DOHH2 (cell line): ENCODE data around the gene SDS.

Experiments used
- H3F3A ChIP-seq: fragments of 200-600 bp; sonication (generic), shearing (Covaris generic); 2 replicates; pipeline ENCODE4 v1.6.0; 2016; ENCODE audit warnings: antibody characterized with exemption, mild to moderate bottlenecking; ENCODE audit not compliant: control insufficient read depth, insufficient read depth
- H3K27ac ChIP-seq: fragments of 200-600 bp; sonication (generic); 2 replicates; pipeline ENCODE4 v1.5.1; 2014; ENCODE audit warnings: low read depth, mild to moderate bottlenecking, low read length, moderate library complexity
- H3K27me3 ChIP-seq: fragments of 200-600 bp; sonication (generic); 2 replicates; pipeline ENCODE4 v1.6.1; 2014; ENCODE audit warnings: mild to moderate bottlenecking, low read length, mixed read lengths; ENCODE audit not compliant: control insufficient read depth
- H3K36me3 ChIP-seq: fragments of 200-600 bp; sonication (generic); 2 replicates; pipeline ENCODE4 v1.6.1; 2014; ENCODE audit warnings: mild to moderate bottlenecking, low read length, moderate library complexity, mixed read lengths; ENCODE audit not compliant: control insufficient read depth
- H3K4me1 ChIP-seq: fragments of 200-600 bp; sonication (generic); 2 replicates; pipeline ENCODE4 v1.6.1; 2014; ENCODE audit warnings: mild to moderate bottlenecking, low read length, mixed read lengths; ENCODE audit not compliant: control insufficient read depth
- H3K4me2 ChIP-seq: fragments of 200-600 bp; sonication (generic); 2 replicates; pipeline ENCODE4 v1.6.0; 2014; ENCODE audit warnings: mild to moderate bottlenecking, low read length, moderate library complexity
- H3K4me3 ChIP-seq: fragments of 200-600 bp; sonication (generic); 2 replicates; pipeline ENCODE4 v1.5.1; 2014; ENCODE audit warnings: mild to moderate bottlenecking, low read length, mixed read lengths
- H3K79me2 ChIP-seq: fragments of 200-600 bp; sonication (generic); 2 replicates; pipeline ENCODE4 v1.6.1; 2014; ENCODE audit warnings: mild to moderate bottlenecking, low read length, mixed read lengths; ENCODE audit not compliant: control insufficient read depth
- H3K9me2 ChIP-seq: fragments of 200-600 bp; sonication (generic); replicated peaks from 2 replicates; pipeline ENCODE4 v1.6.1; 2014; ENCODE audit warnings: mild to moderate bottlenecking, low read length, mixed read lengths; ENCODE audit not compliant: control insufficient read depth
- H3K9me3 ChIP-seq: fragments of 200-600 bp; sonication (generic); 2 replicates; pipeline ENCODE4 v1.6.1; 2014; ENCODE audit warnings: antibody characterized with exemption, low read length, mixed read lengths; ENCODE audit not compliant: control insufficient read depth, insufficient read depth
- H4K20me1 ChIP-seq: fragments of 200-600 bp; sonication (generic); 2 replicates; pipeline ENCODE4 v1.6.0; 2014; ENCODE audit warnings: low read depth, mild to moderate bottlenecking, antibody characterized with exemption, low read length, moderate library complexity; ENCODE audit not compliant: control insufficient read depth, insufficient read depth
- EZH2phosphoT487 ChIP-seq: fragments of 200-600 bp; sonication (generic); IDR thresholded peaks from 2 replicates; pipeline ENCODE4 v1.6.1; 2017; ENCODE audit warnings: borderline replicate concordance, mild to moderate bottlenecking, antibody characterized with exemption, low read length, moderate library complexity, mixed read lengths
- TF ChIP-seq, protein P1 (sequence below): fragments of 200-600 bp; sonication (generic); IDR thresholded peaks from one replicate; pipeline ENCODE4 v1.5.1; 2014; ENCODE audit warnings: antibody characterized with exemption, mild to moderate bottlenecking, low read depth, low read length; ENCODE audit not compliant: poor library complexity, severe bottlenecking

SDS gene

DNA sequence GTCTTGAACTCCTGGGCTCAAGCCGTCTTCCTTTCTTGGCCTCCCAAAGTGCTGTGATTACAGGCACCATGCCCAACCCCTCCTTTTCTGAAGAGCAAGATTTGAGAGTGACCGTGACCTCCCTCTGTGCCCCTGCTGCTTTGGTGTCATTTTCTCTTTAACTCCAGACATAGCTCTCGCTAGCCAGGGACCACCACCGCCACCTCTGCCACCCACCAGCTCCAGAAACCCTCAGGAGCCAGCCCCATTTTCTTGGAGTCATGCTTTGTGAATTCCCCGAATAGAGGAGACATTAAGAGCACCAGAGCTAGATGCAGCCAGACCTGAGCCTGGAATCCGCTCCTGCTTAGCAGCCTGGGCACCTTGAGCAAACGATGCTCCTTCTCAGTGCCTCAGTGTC is 36.6 kb upstream of the SDS start:
- TF ChIP-seq, protein P1, sequence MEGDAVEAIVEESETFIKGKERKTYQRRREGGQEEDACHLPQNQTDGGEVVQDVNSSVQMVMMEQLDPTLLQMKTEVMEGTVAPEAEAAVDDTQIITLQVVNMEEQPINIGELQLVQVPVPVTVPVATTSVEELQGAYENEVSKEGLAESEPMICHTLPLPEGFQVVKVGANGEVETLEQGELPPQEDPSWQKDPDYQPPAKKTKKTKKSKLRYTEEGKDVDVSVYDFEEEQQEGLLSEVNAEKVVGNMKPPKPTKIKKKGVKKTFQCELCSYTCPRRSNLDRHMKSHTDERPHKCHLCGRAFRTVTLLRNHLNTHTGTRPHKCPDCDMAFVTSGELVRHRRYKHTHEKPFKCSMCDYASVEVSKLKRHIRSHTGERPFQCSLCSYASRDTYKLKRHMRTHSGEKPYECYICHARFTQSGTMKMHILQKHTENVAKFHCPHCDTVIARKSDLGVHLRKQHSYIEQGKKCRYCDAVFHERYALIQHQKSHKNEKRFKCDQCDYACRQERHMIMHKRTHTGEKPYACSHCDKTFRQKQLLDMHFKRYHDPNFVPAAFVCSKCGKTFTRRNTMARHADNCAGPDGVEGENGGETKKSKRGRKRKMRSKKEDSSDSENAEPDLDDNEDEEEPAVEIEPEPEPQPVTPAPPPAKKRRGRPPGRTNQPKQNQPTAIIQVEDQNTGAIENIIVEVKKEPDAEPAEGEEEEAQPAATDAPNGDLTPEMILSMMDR = no peak
- no peak for TF ChIP-seq EZH2phosphoT487
- Histone ChIP-seq H3K4me2 (no peak overlapping the region), H3K9me3 (no peaks in the 10 kb centered on the region), H3K36me3 (no peaks in the 10 kb centered on the region), H3K27me3 (peaks cover 17% of the 10 kb centered on the region), H4K20me1 (no peaks in the 10 kb centered on the region), H3K4me1 (no peaks in the 10 kb centered on the region), H3K79me2 (no peaks in the 10 kb centered on the region), H3K27ac (no peak overlapping the region), H3K4me3 (no peak overlapping the region), H3F3A (no peaks in the 10 kb centered on the region), H3K9me2 (no peaks in the 10 kb centered on the region)

DNA sequence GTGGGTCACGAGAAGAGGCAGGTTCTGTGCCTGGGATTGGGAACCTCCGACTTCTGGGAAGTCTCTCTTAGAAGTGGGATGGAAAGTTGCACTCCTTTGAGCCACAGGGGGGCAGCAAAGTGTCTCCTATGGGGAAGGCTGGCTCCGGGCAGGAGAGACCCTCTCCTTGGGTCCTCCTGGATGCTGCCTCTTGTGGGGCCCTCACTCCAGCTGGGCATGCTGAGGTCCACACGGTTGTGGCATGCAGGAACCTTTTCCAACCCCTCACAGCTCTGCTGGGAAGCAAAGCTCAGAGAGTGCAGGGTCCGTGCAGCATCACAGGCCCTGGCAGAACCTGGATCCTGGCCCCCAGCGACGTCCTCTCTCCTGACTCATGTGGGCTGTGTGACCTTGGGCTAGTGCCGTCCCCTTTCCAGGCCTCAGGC is 35.9 kb upstream of the SDS start:
- no peaks in the 10 kb centered on the region for H3K4me1 ChIP-seq
- H3K36me3 ChIP-seq = no peaks in the 10 kb centered on the region
- H3K9me2 ChIP-seq = no peaks in the 10 kb centered on the region
- TF ChIP-seq EZH2phosphoT487 = no peak
- TF ChIP-seq, protein P1 = peak; percentile 89
- H3K9me3 ChIP-seq = no peaks in the 10 kb centered on the region
- H4K20me1 ChIP-seq = no peaks in the 10 kb centered on the region
- H3K79me2 ChIP-seq = no peaks in the 10 kb centered on the region
- H3K27me3 ChIP-seq = peaks cover 17% of the 10 kb centered on the region
- H3F3A ChIP-seq = no peaks in the 10 kb centered on the region
- no peak overlapping the region for H3K4me2 ChIP-seq
- H3K27ac ChIP-seq = no peak overlapping the region
- H3K4me3 ChIP-seq = no peak overlapping the region

DNA sequence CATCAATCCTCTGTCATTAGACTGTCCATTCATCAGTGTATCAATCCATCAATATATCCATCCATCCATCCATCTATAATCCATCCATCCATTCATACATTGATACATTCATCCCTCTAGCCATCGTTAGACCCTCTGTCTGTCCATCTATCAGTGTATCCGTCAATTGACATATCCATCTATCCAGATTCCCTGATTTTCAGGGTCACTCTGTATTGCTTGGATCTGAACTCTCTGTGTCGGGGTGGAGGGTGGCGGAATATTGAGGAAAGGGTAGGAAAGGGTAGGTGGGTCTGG is 35.6 kb upstream of the SDS start:
- no peaks in the 10 kb centered on the region for H3K79me2 ChIP-seq
- peaks cover 17% of the 10 kb centered on the region for H3K27me3 ChIP-seq
- no peaks in the 10 kb centered on the region for H4K20me1 ChIP-seq
- no peaks in the 10 kb centered on the region for H3K9me2 ChIP-seq
- no peak overlapping the region for H3K4me3 ChIP-seq
- H3K27ac ChIP-seq = no peak overlapping the region
- H3K4me1 ChIP-seq = no peaks in the 10 kb centered on the region
- TF ChIP-seq EZH2phosphoT487 = no peak
- TF ChIP-seq, protein P1 = no peak
- no peaks in the 10 kb centered on the region for H3K9me3 ChIP-seq
- no peaks in the 10 kb centered on the region for H3K36me3 ChIP-seq
- no peak overlapping the region for H3K4me2 ChIP-seq
- no peaks in the 10 kb centered on the region for H3F3A ChIP-seq
